HK-2 (cell line): ENCODE data around the gene SRSF8.
"Not testable (repeated sequence)": the region's sequence is repeated elsewhere in the genome, so short reads cannot be mapped to it uniquely, and the experiment has no call there.

ENCODE experiments used
- DNase-seq: peaks from one replicate; pipeline ENCODE4 v3.0.0-alpha.2; 2018; ENCODE audit not compliant: unreplicated experiment

SRSF8 gene

GRCh38 chr11:95066716-95067038, at the start of gene SRSF8:
SRSF8 (plus strand) TSS chr11:95066919; CDS start chr11:95067227, 308 bp downstream.
- no peak for DNase-seq

GRCh38 chr11:95021468-95021867, 45.3 kb upstream of the SRSF8 start:
- not testable (repeated sequence) for DNase-seq

GRCh38 chr11:95024958-95025357, 41.8 kb upstream of the SRSF8 start, which contains the start of gene KDM4E:
KDM4E (plus strand) TSS chr11:95025258; CDS start chr11:95025558, 300 bp downstream.
- DNase-seq: no peak

GRCh38 chr11:95025594-95025993, 41.1 kb upstream of the SRSF8 start:
- DNase-seq: not testable (repeated sequence)

GRCh38 chr11:95028357-95028756, 38.4 kb upstream of the SRSF8 start:
- no peak for DNase-seq

- no peak for DNase-seq
These were observed 33.7 kb upstream of the SRSF8 start for GRCh38 chr11:95033051-95033450.

- DNase-seq: no peak
These were observed 31.4 kb upstream of the SRSF8 start for GRCh38 chr11:95035316-95035715.

- not testable (repeated sequence) for DNase-seq
These were observed 29.2 kb upstream of the SRSF8 start for GRCh38 chr11:95037356-95038035.

GRCh38 chr11:95042239-95042638, 24.5 kb upstream of the SRSF8 start:
- no peak for DNase-seq

- DNase-seq: no peak
These were observed 23.8 kb upstream of the SRSF8 start for GRCh38 chr11:95042906-95043305.

GRCh38 chr11:95044010-95044409, 22.7 kb upstream of the SRSF8 start:
- DNase-seq: no peak

- no peak for DNase-seq
These were observed 20.9 kb upstream of the SRSF8 start for GRCh38 chr11:95045812-95046211.

- not testable (repeated sequence) for DNase-seq
These were observed 17.6 kb upstream of the SRSF8 start, which contains the start of gene KDM4F for GRCh38 chr11:95049122-95049521. KDM4F (plus strand) TSS chr11:95049422.

- no peak for DNase-seq
These were observed 16.0 kb upstream of the SRSF8 start for GRCh38 chr11:95050595-95051202.

- no peak for DNase-seq
These were observed 12.4 kb upstream of the SRSF8 start for GRCh38 chr11:95054356-95054755.

GRCh38 chr11:95055283-95055897, 11.3 kb upstream of the SRSF8 start:
- DNase-seq: no peak

- no peak for DNase-seq
These were observed 8.8 kb upstream of the SRSF8 start for GRCh38 chr11:95057959-95058358.

GRCh38 chr11:95058621-95059020, 8.1 kb upstream of the SRSF8 start:
- DNase-seq: no peak

GRCh38 chr11:95059046-95059445, 7.7 kb upstream of the SRSF8 start:
- DNase-seq: no peak

- no peak for DNase-seq
These were observed 1.4 kb upstream of the SRSF8 start for GRCh38 chr11:95065336-95065735.

GRCh38 chr11:95067039-95067840, 521 bp downstream of the SRSF8 start:
- DNase-seq: peak; percentile 73

GRCh38 chr11:95067841-95068219, 1.1 kb downstream of the SRSF8 start:
- no peak for DNase-seq
